GM21529 (cell line): ENCODE measurements around the gene ARHGAP15.

Experiments
- ATAC-seq: cut with Tn5 transposase; IDR thresholded peaks from one replicate; pipeline ENCODE4 v1.9.1; 2021; ENCODE audit not compliant: unreplicated experiment

Gene ARHGAP15

GRCh38 chr2:143219266-143219665 lies 90.0 kb downstream of the ARHGAP15 start:
- no peak for ATAC-seq

GRCh38 chr2:143223556-143223955 lies 94.3 kb downstream of the ARHGAP15 start:
- ATAC-seq = no peak

- no peak for ATAC-seq
Measured at GRCh38 chr2:143225931-143226330, 96.7 kb downstream of the ARHGAP15 start.

DNA sequence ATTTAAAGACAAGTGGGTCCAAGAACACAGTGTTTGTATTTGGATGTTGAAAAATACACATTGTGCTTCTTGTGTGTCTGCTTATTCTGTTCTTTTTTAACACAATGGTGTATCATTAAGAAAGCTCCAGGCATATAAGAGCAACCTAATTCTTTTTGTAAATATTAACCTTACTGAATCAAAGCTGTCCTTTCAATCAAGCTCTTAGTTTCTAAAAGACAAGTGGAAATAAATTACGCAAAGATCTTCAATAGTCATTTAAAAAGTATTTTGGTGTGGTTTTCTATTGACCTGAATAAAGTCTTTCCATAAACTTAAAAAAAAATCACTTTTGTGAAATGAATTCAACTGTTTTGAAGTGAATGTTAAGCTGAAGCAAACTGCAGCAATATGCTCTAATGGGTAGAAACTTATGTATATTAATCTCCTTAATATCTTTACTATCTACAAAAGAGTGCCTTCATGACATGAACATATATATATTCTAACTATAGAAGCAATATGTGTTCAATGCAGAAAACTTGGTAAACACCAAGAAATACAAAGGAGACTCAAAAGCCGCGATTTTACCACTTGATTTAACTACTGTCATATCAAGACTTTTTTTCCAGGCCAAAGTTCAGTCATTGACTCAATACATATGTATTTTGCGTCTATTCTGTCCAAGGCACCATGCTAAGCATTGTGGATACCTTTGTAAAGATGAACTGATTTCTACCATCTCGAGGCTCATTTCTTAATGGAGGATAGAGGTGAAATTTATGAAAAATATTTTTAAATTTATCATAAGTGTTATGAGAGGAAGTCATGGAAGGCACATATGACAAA lies 97.7 kb downstream of the ARHGAP15 start:
- ATAC-seq = no peak

DNA sequence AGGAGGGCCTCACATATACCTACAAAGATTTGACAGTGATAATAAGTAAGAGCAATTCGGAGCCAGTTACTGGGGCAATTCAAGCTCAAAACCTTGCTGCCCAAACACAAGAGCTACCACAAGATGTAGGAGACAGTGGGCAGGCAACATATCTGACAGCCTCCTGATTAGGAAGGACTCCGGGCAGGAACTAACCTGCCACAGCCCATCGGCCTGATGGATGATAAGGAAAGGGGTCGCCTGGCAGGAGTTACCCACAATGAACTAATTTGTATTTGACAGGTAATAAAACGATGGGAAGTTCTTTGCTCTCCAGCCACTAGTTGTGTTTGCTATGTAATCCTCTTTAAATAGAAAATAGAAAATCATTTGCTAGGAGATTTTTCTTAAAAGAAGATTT lies 100.2 kb downstream of the ARHGAP15 start:
- ATAC-seq = no peak

DNA sequence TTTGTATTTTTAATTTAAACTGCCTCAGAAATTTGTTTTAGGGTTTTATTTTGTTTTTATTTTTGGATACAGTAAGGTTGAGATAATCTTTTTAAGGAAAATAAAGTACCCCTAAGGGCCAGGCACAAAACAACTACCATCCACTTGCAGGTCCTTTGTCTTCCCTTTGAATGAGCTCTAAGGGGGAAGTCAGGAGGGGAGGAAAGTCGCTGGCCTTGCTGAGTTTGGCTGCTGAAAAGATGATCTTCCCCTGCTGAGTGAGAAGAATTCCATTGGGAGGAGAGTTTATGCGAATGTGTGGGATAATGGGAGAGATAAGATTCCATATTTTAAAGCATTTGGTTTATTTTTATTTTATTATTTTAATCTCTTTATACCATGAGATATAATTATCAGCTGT lies 100.7 kb downstream of the ARHGAP15 start:
- no peak for ATAC-seq

GRCh38 chr2:143230506-143231253 lies 101.5 kb downstream of the ARHGAP15 start:
- ATAC-seq = no peak

DNA sequence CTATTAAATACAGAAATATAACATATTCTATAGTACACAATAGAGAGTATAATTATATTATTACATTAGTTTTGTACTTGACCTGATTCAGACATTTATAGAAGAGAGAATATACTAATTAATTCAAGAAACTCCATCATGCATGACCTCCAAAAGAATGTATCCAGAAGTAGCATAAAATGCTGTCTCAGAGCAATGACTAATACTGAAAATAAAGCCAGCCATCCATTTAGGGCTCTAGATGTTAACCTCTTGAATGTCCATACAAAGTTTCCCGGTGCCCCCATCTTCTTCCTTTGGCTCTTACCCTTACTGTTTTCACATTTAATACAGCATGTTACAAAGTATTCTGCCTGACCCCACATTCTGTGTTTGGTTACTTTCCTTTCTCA lies 102.0 kb downstream of the ARHGAP15 start:
- no peak for ATAC-seq

GRCh38 chr2:143237146-143237777 lies 108.0 kb downstream of the ARHGAP15 start:
- no peak for ATAC-seq

DNA sequence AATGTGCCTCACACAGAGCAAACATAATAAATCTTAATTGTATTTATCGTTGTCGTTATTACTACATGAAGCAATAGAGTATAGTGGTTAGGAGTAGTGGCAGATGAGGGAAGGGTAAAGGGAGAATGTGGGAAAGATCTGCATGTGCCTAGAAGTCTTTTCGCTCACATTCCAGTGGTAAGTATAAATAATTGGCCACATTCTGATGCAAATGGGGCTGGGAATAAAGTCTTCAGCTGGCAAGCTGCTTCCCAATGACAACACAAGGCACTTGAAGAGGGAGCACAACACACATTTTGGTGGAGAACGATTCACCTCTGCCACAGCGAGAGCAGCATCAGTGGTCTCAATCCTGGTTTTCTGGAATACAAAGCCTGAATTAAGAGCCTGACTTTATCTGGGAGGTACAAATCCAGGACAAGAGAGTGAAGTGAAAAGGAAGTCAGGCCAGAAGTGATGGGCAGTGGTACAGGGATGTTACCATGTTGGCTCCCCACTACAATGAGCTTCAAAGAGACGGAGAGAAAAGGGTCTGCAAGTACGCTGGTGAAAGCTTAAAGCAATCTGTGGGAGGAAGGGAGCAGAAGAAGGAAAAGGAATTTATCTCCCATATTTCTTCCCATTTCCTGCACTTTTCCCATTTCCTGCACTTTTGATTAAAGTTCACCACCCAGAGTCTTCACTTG lies 112.3 kb downstream of the ARHGAP15 start:
- no peak for ATAC-seq

DNA sequence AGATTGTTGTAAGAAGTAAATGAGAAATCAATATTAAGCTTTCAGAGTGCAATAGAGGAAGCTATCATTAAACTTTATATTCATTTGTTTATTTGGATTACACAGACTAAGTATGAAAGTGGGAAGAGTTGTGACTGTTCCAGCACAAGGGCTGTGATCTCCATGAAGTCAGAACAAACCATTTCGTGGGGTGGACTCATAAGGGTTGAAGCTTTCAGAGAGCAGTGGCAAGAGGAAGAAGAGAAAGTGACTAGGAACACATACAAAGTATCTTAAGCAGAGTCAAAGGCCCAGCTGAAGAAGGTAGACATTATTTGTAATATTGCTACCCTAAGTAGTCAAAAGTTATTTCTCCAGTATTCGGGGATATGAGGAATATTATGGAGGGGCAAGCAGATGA lies 117.0 kb downstream of the ARHGAP15 start:
- no peak for ATAC-seq

GRCh38 chr2:143246815-143247744 lies 117.9 kb downstream of the ARHGAP15 start:
- ATAC-seq = no peak

DNA sequence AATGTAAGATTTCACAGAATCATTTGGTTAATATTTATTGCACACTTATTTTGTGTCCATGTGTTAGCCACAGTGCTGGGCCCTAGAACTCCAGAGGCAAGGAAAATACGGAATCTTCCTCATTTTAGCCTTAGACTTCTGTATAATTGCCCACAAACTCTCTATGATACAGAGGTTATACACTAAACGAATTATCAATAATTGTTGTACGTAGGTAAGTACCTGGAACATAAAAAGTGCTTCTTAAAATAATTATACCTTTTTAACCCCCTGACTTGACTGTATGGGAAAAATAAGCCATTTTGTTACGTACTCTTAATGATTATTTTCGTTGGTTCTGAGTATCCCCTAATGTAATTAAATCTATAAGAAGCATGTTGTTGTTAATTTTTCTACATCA lies 119.4 kb downstream of the ARHGAP15 start:
- ATAC-seq = no peak

- no peak for ATAC-seq
Measured at GRCh38 chr2:143251681-143252080, 122.5 kb downstream of the ARHGAP15 start.

- no peak for ATAC-seq
Measured at GRCh38 chr2:143252138-143252907, 123.1 kb downstream of the ARHGAP15 start.

GRCh38 chr2:143254110-143254509 lies 124.9 kb downstream of the ARHGAP15 start:
- ATAC-seq = no peak

GRCh38 chr2:143255086-143255485 lies 125.9 kb downstream of the ARHGAP15 start:
- no peak for ATAC-seq

- ATAC-seq = no peak
Measured at GRCh38 chr2:143255899-143256298, 126.7 kb downstream of the ARHGAP15 start.

GRCh38 chr2:143258126-143258892 lies 129.1 kb downstream of the ARHGAP15 start:
- no peak for ATAC-seq
